Activated T-cell treated with anti-CD3 and anti-CD28 coated beads for 24 hours (primary cell): ENCODE measurements around the gene IFIH1.
A peak's percentile ranks its signal among the peaks of the same experiment; 100 is the strongest.

Experiments
- DNase-seq: peaks from one replicate; pipeline ENCODE4 v3.0.0-alpha.2; 2020; ENCODE audit warnings: low read depth

IFIH1 gene

DNA sequence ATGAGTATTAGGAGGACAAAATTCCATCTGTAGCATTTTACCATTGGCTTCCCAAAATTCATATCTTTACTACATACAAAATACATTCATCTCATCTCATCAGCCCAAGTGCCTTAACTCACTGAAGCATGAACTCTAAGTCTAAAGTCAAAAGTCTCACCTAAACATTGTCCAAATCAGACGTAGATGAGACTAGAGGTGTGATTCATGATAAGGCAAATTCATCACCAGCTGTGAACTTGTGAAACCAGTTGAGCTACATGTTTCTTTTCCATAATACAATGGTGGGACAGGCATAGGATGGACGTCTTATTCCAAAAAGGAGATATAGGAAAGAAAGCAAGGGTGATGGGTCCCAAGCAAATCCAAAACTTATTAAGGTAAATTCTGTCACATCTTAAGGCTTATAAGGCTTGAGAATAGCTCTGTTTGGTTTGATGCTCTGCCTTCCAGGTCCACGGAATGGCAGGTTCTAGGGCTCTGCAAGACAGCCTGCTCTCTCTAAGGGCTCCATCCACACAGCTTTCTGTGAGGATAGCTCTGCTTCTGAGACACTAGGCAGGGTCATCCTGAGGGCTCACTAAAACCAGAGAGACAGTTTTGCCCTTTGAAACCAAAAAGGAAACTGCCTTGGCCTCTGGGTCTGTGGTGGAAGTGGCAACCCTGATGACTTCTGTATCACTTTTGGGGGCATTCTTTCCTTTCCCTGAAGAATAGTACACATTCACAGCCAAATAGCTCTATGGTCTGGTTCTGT is 9.6 kb downstream of the IFIH1 start:
- DNase-seq, result no peak

DNA sequence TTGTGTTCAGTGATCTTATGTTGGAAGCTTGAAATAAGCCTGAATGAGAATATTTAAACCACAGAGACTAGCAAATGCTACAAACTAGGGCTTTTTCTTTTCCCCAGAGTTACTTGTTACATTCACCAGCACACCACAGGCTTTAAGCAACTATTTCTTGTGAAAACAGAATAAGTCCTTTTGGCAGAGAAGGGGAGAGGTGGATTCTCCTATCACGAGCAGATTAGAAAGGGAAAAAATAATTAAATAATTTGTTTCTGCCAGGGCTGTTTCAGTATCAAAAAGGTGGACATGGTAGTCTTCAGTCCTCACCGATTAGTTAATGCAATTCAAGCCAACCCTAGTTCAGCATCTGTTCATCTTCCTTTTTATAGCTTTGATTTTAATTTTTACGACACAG is 12.6 kb downstream of the IFIH1 start:
- no peak for DNase-seq

DNA sequence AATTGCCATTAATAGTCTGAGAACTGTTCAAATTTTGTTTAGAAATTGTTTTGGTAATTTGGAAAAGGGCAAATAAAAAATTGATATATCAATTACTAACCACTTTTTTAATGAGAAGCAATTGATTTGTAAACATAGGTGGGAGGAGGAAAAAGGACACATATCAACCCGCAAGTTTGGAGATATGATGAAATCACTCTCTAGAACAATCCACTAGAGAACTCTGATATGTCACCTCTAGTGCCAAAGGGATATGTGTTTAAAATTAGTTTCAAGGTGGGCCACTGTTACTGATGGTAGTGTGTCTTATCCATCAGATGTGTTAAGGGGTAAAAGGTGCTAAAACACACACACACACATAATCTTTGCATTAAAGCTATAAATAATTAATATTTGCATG is 16.6 kb downstream of the IFIH1 start:
- no peak for DNase-seq

DNA sequence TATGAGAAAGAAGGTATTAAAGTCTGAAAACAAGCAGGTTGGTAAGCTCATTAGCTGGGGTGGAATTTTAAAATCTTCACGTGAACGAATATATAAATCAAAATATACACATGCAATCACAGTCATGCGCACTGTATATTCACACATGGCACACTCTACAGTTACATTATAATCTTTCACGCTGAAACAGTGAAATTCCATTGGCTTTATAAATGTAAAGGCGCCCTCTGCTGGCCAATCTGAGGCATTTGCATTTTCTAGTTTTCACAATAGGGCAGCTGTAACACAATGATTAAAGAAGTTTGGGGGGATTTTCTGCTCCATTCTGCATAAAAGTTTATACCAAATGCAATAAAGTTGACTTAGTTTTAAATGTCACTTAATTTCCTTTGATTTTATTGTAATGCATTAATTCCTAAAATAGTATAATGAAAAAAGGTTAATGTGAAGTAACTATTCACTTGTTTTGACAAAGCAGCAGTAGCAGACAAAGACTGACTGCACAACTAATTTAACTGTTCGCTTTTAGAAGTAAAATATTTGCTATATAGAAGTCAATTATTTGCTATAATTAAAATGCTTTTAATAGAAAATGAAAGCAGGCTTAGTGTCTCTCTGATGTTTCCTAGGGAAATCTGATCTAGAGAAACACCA is 17.2 kb downstream of the IFIH1 start:
- peak; percentile 28 for DNase-seq

DNA sequence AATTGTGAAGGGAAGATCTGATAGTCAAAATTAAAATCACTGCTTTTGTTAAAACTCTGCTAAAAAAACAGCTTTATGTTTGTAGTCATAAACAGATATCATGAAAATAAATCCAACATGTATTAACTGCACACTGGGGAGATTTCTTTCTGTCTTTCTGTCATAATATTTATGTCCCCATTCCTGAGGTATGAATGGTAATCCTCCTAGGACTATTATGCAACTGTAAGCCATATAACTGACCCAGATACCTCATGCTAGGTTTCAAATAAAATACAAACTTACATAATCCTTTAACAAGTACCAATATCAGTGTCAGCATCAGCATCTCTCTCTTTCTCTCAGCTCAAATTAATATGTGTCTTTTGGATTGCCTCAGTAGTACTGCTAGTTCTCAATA is 18.2 kb downstream of the IFIH1 start:
- DNase-seq, result no peak

DNA sequence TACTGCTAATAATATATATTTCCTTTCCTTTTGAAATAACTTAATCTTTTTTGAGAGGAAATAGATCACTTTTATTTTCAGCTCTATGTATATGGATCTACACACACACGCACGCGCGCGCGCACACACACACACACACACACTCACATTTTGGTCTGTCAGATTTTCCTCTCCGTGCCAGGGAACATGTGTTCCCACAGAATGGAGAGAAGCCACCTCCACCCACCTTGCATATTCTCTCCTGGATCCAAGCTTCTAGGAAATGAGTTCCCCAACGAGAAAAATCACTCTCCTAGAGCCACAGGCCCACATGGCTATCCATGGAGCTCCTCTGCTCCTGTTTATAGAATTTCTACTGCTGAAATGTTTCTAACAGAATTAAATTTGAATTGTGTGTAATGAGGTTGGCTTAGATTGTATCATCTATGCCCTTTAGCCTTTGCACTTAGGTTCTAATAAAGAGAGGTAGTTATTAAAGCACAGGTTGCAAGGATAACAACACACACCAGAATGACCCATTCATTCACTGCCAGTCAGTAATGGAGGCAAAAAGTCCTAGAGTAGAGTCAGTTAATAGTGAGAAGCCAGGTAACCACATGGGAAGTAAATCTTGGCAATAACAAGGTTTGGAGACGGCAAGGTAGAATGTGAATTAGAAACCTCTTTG is 19.7 kb downstream of the IFIH1 start:
- no peak for DNase-seq

DNA sequence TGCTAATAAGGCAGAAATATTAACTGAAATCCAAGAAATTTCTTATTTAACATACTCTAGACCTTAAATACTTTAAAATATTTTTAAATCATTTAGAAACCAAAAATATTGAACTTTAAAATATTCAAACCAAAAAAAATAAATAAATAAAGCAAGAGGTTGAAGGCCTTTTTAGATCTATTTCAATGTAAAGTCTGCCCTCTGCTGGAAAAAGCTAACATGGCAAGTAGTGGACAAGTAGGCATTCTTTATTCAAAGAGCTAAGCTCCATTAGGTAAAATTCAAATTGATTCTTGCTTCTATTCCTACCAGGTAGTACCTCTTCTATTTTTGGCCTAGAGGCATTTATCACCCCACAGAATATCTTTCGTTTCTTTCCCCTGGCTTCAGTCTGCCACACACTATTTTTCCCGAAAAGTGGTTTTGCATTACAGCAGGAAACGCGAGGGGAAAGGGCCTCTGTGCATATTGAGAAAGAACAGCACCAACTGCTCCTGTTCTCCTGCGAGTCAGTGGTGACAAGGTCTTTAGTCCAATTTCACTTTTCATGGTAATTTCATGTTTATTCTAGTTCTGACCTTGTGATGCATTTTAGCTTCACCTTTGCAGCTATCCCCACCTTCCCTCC is 20.4 kb downstream of the IFIH1 start:
- DNase-seq, result peak; percentile 48

DNA sequence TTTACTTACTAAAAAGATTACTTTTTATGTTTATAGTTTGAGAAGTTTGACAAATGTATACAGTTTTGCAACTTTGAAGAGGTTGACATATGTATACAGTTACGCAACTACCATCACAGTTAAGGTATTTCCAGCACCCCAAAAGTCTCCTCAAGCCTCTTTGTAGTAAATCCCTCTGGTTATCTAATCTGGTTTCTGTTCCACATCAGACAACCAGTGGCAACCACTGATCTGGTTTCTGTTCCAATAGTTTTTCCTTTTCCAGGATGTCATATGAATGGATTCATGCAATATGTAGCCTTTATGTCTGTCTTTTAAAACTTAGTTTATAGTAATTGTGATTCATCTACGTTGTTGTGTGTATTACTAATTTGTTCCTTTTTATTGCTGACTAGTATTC is 23.5 kb downstream of the IFIH1 start:
- DNase-seq, result no peak

DNA sequence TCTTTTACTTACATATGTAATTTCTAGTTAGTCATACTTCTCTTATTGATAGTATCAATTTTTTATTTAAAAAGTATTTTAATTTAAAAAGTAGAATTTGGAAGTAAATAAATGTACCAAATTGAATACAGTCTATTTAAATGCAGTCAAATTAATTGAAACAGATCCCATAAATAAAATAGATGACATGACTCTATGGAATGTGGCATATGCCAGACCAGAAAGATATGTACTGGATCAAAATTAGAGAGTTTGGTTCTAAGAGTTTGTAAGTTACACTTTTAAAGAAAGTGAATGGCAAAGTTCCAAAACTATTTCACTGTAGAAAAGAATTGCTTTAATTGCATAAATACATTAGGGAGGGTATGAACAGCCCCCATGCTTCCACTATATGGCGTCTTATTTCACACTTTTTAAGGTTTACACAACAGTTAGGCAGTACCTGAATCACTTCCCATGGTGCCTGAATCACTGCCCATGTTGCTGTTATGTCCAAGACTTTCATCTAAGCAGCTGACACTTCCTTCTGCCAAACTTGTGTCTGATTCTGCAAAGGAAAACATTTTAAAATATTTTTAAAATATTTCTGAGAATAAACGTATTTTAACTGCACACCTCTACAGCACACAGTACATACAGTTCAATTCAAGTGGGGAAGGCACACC is 25.2 kb downstream of the IFIH1 start:
- DNase-seq, result no peak

DNA sequence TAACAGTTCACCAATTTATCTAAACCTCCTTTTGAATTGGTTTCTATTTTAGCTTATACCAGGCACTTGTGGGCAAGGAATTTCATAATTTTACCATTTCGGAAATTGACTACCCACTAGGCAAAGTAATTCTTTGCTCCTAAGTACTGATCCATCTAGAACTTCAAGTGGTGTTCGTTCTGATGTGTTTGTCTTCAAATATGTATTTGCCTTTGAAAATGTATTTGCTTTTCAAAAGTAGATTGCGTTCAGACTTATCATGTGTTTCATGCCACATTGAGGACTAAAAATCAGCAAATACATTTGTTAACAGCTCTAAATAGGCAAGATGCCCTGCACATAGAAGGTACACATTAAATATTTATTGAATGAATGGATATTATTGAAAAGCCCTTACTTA is 26.7 kb downstream of the IFIH1 start:
- no peak for DNase-seq

DNA sequence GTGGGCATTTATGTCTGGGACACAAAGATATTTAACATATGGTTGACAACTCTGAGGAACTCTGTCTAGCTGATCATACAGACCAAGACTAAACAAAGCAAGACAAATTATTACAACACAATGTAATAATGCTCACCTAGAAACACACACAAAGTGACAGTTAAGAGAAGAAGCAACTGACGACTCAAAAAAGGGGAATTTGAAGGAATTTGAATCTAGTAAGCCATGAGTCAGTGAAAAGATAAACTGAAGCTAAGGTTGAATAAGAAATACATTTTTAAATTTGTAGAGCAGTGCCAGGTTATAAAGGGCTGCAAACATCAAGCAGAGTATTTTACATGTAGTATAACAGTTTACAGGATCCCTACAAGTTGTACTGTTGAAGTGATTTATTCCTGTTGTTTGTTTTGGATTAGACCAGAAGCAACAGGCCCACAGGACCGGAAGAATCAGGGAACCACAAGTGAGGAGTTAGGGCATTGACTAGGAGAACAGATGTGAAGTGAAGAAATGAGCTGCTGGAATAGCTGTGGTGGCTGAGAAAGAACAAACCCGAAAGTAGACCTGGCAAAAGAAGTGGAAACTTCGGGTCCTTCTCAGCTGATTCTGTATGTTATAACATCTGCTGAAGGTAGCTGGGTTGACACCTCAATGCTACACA is 35.6 kb downstream of the IFIH1 start:
- DNase-seq, result no peak

DNA sequence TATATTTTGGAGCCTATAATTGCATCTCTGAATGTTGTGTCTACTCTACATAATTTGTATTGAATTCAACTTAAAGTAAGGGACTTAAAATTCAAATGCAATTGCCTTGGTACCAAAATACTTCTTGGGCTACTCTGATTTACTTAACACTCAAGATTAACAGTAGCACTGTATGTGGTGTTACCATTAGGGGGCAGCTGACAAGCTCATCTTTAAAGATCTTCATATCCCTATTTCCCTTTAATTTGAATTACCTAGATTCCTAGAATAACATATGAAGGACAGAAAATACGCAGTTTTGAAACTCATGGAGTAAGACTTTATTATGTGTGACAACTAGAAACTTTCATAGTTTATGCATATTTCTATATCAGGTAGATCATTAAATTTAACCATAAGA is 37.8 kb downstream of the IFIH1 start:
- DNase-seq, result no peak

DNA sequence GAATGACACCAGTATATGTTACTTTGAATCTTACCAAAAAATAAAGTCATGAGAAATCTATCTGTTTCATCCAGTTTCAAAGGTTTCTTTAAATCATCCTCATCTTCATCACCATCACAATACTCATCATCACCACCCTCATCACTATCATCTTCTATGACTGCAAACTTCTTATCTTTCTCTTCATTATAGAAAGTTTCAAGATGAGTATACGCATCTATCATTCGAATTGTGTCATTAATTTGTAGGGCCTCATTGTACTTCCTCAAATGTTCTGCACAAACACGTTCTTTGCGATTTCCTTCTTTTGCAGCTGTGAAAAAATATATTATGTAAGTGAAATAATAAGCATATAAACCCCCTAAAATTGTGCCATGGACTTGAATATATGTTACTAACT is 41.1 kb downstream of the IFIH1 start:
- no peak for DNase-seq

DNA sequence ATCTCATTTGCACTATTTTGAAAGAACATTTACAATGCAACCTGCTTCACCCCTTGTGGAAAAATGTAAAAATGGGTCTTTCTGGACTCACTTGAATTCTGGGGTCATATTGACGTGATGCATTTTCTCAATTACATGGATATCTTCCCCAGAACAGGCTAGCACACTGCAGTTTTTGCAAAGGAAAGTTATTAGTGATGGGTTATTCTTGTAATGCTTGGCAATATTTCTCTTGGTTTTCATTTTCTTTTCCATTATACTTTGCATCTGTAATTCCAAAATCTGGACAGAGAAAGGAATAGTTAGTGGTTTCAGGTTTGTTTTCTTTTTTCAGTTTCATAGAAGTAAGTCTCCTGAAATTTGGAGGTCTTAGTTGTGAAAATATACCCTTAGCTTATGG is 50.5 kb downstream of the IFIH1 start:
- DNase-seq, result no peak

DNA sequence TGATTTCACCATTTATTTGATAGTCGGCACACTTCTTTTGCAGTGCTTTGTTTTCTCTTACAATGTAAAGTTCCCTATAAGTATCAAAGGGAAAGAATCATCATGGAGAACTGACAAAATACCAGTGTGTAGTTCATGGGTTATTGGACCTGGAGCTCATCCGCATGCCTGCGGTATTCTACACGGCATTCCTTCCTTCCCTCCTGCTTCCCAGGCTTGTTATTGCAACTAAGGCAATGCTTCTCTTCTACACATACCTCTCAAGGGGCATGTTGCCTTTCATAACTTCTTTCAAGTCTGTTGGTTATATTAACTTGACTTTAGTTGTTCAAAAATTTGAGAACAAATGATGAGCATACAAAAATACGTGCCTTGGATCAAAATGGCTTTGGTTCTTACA is 51.0 kb downstream of the IFIH1 start:
- DNase-seq, result no peak

DNA sequence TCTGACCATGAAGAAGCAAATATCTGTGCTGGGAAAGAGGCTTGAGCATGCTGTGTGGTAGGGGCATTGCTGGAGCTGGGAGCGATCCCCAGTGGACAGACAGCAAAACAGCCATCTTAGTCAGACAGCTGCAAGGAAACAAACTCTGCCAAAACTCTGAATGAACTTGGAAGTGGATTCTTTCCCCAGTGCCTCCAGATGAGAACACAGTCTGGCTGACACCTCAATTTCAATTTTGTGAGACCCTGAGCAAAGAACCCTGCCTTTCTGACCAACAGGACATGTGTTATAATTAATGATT is 52.1 kb downstream of the IFIH1 start:
- no peak for DNase-seq

DNA sequence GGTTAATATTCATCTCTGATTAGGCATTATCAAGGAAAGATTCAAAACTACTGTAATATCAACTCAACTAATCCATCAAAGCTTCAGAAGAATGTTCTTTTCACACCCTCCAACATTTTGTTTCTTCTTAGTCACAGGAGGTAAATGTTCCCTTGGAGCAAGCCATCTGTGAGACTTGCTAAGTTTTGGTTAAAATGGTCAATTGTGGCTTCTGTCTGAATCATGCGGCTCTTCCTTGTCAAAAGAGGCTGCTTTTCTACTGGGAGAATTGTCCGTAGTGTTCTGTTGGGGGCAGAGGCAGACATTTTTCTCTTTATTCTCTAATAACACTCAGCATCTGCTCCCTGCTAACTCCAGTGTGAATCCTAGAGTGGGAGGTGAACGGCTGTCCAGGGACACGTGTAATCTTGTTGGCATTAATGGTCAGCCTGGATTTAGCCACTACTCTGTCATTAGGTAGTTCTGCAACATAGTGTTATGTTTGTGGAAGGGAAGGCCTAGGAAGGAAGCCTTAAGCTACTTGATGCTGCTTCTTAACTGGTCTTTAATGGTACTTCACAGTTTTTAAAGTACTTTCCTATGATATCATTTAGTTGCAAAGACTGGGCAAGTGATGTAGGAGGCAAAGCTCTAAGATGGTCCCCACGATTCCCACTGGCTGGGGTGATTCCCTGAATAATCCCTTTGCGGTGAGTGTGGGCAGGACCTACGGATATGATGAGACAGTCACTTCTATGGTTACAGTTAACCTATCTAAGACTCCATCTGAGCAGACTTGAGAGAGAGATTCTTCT is 52.6 kb downstream of the IFIH1 start:
- DNase-seq, result no peak

DNA sequence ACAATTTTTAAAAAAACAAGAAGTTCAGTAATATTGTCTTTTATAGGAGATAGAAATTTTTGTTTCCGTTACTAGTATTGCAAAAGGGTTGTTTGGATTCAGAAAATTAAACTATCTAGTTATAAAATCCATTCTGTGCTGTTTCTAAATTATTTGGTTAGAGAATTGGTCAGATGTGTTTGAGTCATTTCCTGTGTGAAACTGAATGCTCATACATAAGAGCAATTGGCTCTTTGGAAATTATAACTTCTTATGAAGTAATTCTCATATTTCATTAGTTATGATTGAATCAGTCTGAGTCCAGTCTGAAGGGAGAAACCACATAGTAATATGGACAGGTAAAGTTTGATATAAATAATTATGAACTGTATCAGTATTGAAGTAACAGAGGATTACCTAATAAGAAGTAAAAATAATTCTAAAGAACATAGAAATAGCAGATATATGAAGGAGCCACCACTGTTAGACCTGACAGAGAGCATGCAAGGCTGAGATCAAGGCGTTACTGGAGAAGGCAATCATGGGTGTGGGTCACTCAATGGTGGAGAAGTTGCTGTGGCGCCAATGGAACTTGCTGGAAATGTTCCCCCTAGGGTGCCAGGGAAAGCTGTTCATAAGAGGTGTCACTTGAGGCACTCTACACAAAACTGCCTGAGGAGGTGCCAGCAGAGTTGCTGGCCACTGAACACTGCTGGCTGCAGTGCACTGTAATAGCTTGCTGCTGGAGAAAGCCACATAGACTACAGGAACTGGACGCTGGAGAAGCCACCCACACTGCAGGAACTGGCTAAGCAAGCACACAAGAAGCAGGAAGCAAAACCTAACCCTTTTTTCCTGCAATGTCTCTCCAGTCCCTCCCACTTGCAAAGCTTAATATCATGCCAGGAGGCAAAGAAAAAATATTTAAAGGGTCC is 57.2 kb downstream of the IFIH1 start:
- no peak for DNase-seq

DNA sequence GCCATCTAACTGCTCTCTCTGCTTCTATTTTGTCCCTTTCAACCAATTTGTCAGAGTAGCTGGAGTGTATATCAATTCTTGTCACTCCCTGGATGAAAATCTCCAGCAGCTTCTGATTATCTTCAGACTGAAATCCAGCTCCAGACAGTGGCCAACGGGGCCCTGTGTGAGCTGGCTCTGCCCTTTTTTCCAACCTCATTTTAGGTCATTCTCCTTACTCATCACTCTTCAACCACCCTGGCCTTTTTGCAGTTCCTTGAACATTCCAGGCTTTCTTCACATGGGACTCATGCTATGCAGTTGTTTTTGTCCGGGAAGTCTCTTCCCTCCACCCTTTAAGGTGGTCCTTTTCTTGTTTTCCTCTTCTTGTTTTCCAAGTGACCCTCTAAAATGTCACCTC is 59.8 kb downstream of the IFIH1 start:
- DNase-seq, result no peak

DNA sequence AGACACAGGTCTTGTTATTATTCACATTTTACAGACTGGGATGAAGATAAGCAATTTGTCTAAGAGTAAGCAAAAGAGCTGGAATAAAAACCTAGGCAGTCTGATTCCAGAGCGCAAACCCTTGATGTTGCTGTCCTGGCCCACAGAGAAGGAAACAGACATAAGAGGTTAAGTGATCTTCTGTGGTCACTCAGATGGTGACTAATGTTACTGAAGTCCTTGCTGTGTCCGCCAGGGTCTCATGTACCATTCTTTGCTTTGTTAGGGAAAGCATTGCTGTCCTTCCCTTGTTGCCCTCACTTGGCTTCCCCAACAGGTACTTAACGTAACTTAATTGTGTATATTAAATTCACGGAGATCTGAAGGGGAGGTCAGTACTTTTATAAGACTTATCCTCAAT is 60.3 kb downstream of the IFIH1 start:
- DNase-seq, result no peak
